CD14-positive monocyte (primary cell): ENCODE measurements around the gene LEAP2. TPM values are rescaled to one million over a fixed set of nuclear protein-coding genes. Genes with fewer than 3 reads are reported as not detected.

Experiments used
- DNase-seq, 3 donors: peaks; one replicate each; pipeline ENCODE4 v3.0.0-alpha.2; 2011 to 2022
- H2AFZ ChIP-seq: 2 replicates; pipeline ENCODE4 v1.6.0; 2012; ENCODE audit warnings: mild to moderate bottlenecking, low read depth, low read length, inconsistent platforms; ENCODE audit not compliant: insufficient read depth, poor library complexity, severe bottlenecking
- H3K27ac ChIP-seq, 2 donors: 1 replicate in 1 of 2; 2 replicates in 1 of 2; pipeline ENCODE4 v1.5.1; 2012 to 2013; ENCODE audit warnings: low read length in 2 of 2, control low read depth in 1 of 2, inconsistent platforms in 1 of 2, low read depth in 1 of 2, mild to moderate bottlenecking in 1 of 2
- H3K27me3 ChIP-seq, 2 donors: one replicate each; pipeline versions ENCODE4 v1.6.0 to v1.6.1; 2011 to 2013; ENCODE audit warnings: low read length in 2 of 2; ENCODE audit not compliant: control insufficient read depth in 2 of 2, insufficient read depth in 2 of 2
- H3K36me3 ChIP-seq, 2 donors: replicated peaks in 1 of 2; 1 replicate in 1 of 2; 2 replicates in 1 of 2; pipeline versions ENCODE4 v1.5.1 to v1.6.1; 2012 to 2013; ENCODE audit warnings: low read length in 2 of 2, control low read depth in 1 of 2, inconsistent platforms in 1 of 2, mild to moderate bottlenecking in 1 of 2; ENCODE audit not compliant: insufficient read depth in 2 of 2, control insufficient read depth in 1 of 2
- H3K4me1 ChIP-seq, 2 donors: 1 replicate in 1 of 2; 2 replicates in 1 of 2; pipeline versions ENCODE4 v1.5.1 to v1.6.1; 2012 to 2013; ENCODE audit warnings: low read length in 2 of 2, control low read depth in 1 of 2, inconsistent platforms in 1 of 2, mild to moderate bottlenecking in 1 of 2, moderate library complexity in 1 of 2; ENCODE audit not compliant: insufficient read depth in 2 of 2, control insufficient read depth in 1 of 2
- H3K4me2 ChIP-seq: replicated peaks from 2 replicates; pipeline ENCODE3; 2012; ENCODE audit warnings: low read length, moderate library complexity, mild to moderate bottlenecking; ENCODE audit not compliant: poor library complexity, severe bottlenecking; ENCODE audit errors: extremely low read depth
- H3K4me3 ChIP-seq, 3 experiments: fragments of 200-600 bp in 1 of 3; sonication (generic) in 1 of 3; replicated peaks in 1 of 3; 1 replicate in 2 of 3; 2 replicates in 1 of 3; pipeline ENCODE4 v1.5.1; 2011 to 2013; ENCODE audit warnings: low read length in 3 of 3, mild to moderate bottlenecking in 3 of 3, control low read depth in 2 of 3, low read depth in 2 of 3, inconsistent platforms in 1 of 3, moderate library complexity in 1 of 3
- H3K79me2 ChIP-seq: 2 replicates; pipeline ENCODE4 v1.6.0; 2012; ENCODE audit warnings: mild to moderate bottlenecking, control low read depth, inconsistent platforms, low read length, moderate library complexity; ENCODE audit not compliant: insufficient read depth
- H3K9ac ChIP-seq: 2 replicates; pipeline ENCODE4 v1.6.0; 2017; ENCODE audit warnings: low read length, mild to moderate bottlenecking; ENCODE audit not compliant: insufficient read depth, poor library complexity, severe bottlenecking
- H3K9me3 ChIP-seq, 2 donors: replicated peaks in 1 of 2; 1 replicate in 1 of 2; 2 replicates in 1 of 2; pipeline versions ENCODE4 v1.5.1 to v1.6.1; 2012 to 2013; ENCODE audit warnings: low read length in 2 of 2, control low read depth in 1 of 2; ENCODE audit not compliant: control insufficient read depth in 1 of 2, insufficient read depth in 1 of 2
- H4K20me1 ChIP-seq: 2 replicates; pipeline ENCODE4 v1.6.0; 2012; ENCODE audit warnings: mild to moderate bottlenecking, low read length, control low read depth, moderate library complexity; ENCODE audit not compliant: insufficient read depth
- H3K27ac Mint-ChIP-seq, 7 donors: one replicate each; pipeline ENCODE4 v1.8.0; 2020; ENCODE audit warnings: mild to moderate bottlenecking in 7 of 7, mixed read lengths in 7 of 7, moderate library complexity in 6 of 7, inconsistent platforms in 2 of 7
- H3K27me3 Mint-ChIP-seq, 3 donors: one replicate each; pipeline ENCODE4 v1.8.0; 2021 to 2022; ENCODE audit warnings: low read depth in 3 of 3, mild to moderate bottlenecking in 3 of 3, mixed read lengths in 3 of 3, moderate library complexity in 3 of 3, inconsistent platforms in 1 of 3
- H3K36me3 Mint-ChIP-seq, 2 donors: one replicate each; pipeline ENCODE4 v1.8.0; 2020; ENCODE audit warnings: mixed read lengths in 2 of 2, inconsistent platforms in 1 of 2, mild to moderate bottlenecking in 1 of 2
- H3K4me1 Mint-ChIP-seq: one replicate; pipeline ENCODE4 v1.8.0; 2020; ENCODE audit warnings: mild to moderate bottlenecking, mixed read lengths
- H3K4me3 Mint-ChIP-seq, 2 donors: one replicate each; pipeline ENCODE4 v1.8.0; 2020; ENCODE audit warnings: mild to moderate bottlenecking in 2 of 2, mixed read lengths in 2 of 2, moderate library complexity in 1 of 2
- H3K9me3 Mint-ChIP-seq, 7 donors: one replicate each; pipeline ENCODE4 v1.8.0; 2020 to 2022; ENCODE audit warnings: mixed read lengths in 7 of 7, mild to moderate bottlenecking in 6 of 7, moderate library complexity in 6 of 7, inconsistent platforms in 2 of 7
- CTCF ChIP-seq: fragments of 200-600 bp; IDR thresholded peaks from one replicate; pipeline ENCODE4 v1.8.0; 2022; ENCODE audit warnings: antibody characterized with exemption, mild to moderate bottlenecking
- WGBS: methylation state at CpG from one replicate; pipeline ENCODE4 v1.1.5; 2013; ENCODE audit warnings: missing lambda C conversion rate; ENCODE audit not compliant: insufficient coverage; 5-methylcytosine and 5-hydroxymethylcytosine counted together
- intact Hi-C, 2 donors: fragments of 100-400 bp; cut with micrococcal nuclease; formaldehyde crosslinking; loops; one replicate each; pipeline versions ENCODE4 v1.15.0 to v1.15.1; 2023
- polyA plus RNA-seq, 3 donors: library from polyadenylated mRNA; depleted of rRNA in 1 of 3; unstranded in 2 of 3; stranded (reverse) in 1 of 3; fragments of 300-500 nt in 2 of 3; fragments of >200 nt in 1 of 3; fragmentation: Illumina TruSeq in 2 of 3; gene quantifications; 1 replicate in 2 of 3; 2 replicates in 1 of 3; pipeline ENCODE4 v1.2.3, GENCODE V29; 2012 to 2021

The LEAP2 gene
- polyA plus RNA-seq, 3 donors = 0.59 to 2.3 (median 0.88) TPM

- Mint-ChIP-seq H3K27ac (no peak overlapping the region), H3K36me3 (peaks cover 12 to 19% of the 10 kb centered on the region in 2 donors), H3K9me3 (peaks cover 0 to 7% (median 2%) of the 10 kb centered on the region in 7 donors), H3K4me3 (no peak overlapping the region), H3K27me3 (peaks cover 35 to 51% (median 36%) of the 10 kb centered on the region in 3 donors), H3K4me1 (peaks cover 36% of the 10 kb centered on the region)
- H4K20me1 ChIP-seq = peaks cover 23% of the 10 kb centered on the region
- peaks cover 0 to 8% of the 10 kb centered on the region in 2 donors for H3K36me3 ChIP-seq
- H3K4me1 ChIP-seq = peaks cover 32 to 45% of the 10 kb centered on the region in 2 donors
- no peaks in the 10 kb centered on the region for H3K9me3 ChIP-seq
- H2AFZ ChIP-seq = no peak overlapping the region
- intact Hi-C loops = loop anchor here in 1 of 2 donors (5.0 kb wide), 1 partner anchor 50 kb away; no protein-coding TSS in a partner anchor
- H3K79me2 ChIP-seq = peaks cover 11% of the 10 kb centered on the region
- no peak for DNase-seq
- no peak overlapping the region for H3K4me3 ChIP-seq
- no peak for TF ChIP-seq CTCF
- H3K9ac ChIP-seq = no peak overlapping the region
- H3K27me3 ChIP-seq = peaks cover 12 to 33% of the 10 kb centered on the region in 2 donors
- 98% methylated on average over 5 of the region's 5 CpGs for WGBS
- no peak overlapping the region for H3K27ac ChIP-seq
- H3K4me2 ChIP-seq = no peak overlapping the region
Measured at GRCh38 chr5:132832612-132833011, 40.9 kb upstream of the LEAP2 start.

- Mint-ChIP-seq H3K4me3 (no peak overlapping the region), H3K36me3 (peaks cover 6 to 10% of the 10 kb centered on the region in 2 donors), H3K9me3 (peaks cover 0 to 2% (median 2%) of the 10 kb centered on the region in 7 donors), H3K27ac (no peak overlapping the region), H3K4me1 (peaks cover 48% of the 10 kb centered on the region), H3K27me3 (peaks cover 20 to 37% (median 21%) of the 10 kb centered on the region in 3 donors)
- intact Hi-C loops = loop anchor here in 1 of 2 donors (5.0 kb wide), 1 partner anchor 48 kb away; no protein-coding TSS in a partner anchor
- peaks cover 7% of the 10 kb centered on the region for H3K79me2 ChIP-seq
- no CpG with 5 or more reads among the region's 3 CpGs for WGBS
- H2AFZ ChIP-seq = no peak overlapping the region
- no peak overlapping the region for H3K27ac ChIP-seq
- TF ChIP-seq CTCF = no peak
- H3K4me1 ChIP-seq = peaks cover 46 to 55% of the 10 kb centered on the region in 2 donors
- no peak for DNase-seq
- no peak overlapping the region for H3K4me2 ChIP-seq
- no peak overlapping the region for H3K4me3 ChIP-seq
- H3K36me3 ChIP-seq = no peaks in the 10 kb centered on the region
- H3K9me3 ChIP-seq = no peaks in the 10 kb centered on the region
- H3K27me3 ChIP-seq = peaks cover 3 to 19% of the 10 kb centered on the region in 2 donors
- peaks cover 8% of the 10 kb centered on the region for H4K20me1 ChIP-seq
- H3K9ac ChIP-seq = no peak overlapping the region
Measured at GRCh38 chr5:132834057-132834456, 39.4 kb upstream of the LEAP2 start.
